Naive thymus-derived CD4-positive, alpha-beta T cell (primary cell): ENCODE measurements around the gene PFKFB1. TPM values are rescaled to one million over a fixed set of nuclear protein-coding genes. Genes with fewer than 3 reads are reported as not detected.

Source experiments
- ATAC-seq: fragments of 150-1000 bp; cut with Tn5 transposase; 2 replicates; pipeline ENCODE4 v1.10.0; 2021; ENCODE audit warnings: mild to moderate bottlenecking, moderate library complexity
- CTCF ChIA-PET: fragments of 350-600 bp; sonication (Branson Sonifier 250); formaldehyde crosslinking; loops from one replicate; lab custom pipeline; 2021; ENCODE audit warnings: antibody characterized with exemption; lab: Charles Lee
- POLR2A ChIA-PET: fragments of 350-600 bp; sonication (Branson Sonifier 250); formaldehyde crosslinking; loops from one replicate; lab custom pipeline; 2021; ENCODE audit warnings: antibody characterized with exemption, inconsistent platforms; lab: Charles Lee
- DNase-seq, 9 donors: peaks; one replicate each; pipeline versions ENCODE4 v3.0.0 to v3.0.0-alpha.2; 2020 to 2022; ENCODE audit warnings: mixed read lengths in 1 of 9
- H3K27ac ChIP-seq: one replicate; pipeline ENCODE4 v1.7.0; 2013; ENCODE audit warnings: mild to moderate bottlenecking, low read depth, low read length, moderate library complexity
- H3K27me3 ChIP-seq, 2 donors: one replicate each; pipeline ENCODE4 v1.7.0; 2013; ENCODE audit warnings: low read length in 2 of 2, mild to moderate bottlenecking in 2 of 2, moderate library complexity in 2 of 2; ENCODE audit not compliant: control insufficient read depth in 2 of 2, insufficient read depth in 2 of 2
- H3K36me3 ChIP-seq, 3 experiments: 1 replicate in 2 of 3; 2 replicates in 1 of 3; pipeline ENCODE4 v1.7.0; 2013; ENCODE audit warnings: low read length in 3 of 3, mild to moderate bottlenecking in 3 of 3, moderate library complexity in 1 of 3; ENCODE audit not compliant: insufficient read depth in 3 of 3, control insufficient read depth in 2 of 3
- H3K4me1 ChIP-seq, 2 donors: one replicate each; pipeline ENCODE4 v1.7.0; 2013; ENCODE audit warnings: low read length in 2 of 2, mild to moderate bottlenecking in 2 of 2, moderate library complexity in 1 of 2; ENCODE audit not compliant: control insufficient read depth in 2 of 2, insufficient read depth in 2 of 2
- H3K4me3 ChIP-seq: 2 replicates; pipeline ENCODE4 v1.7.0; 2013; ENCODE audit warnings: mild to moderate bottlenecking, low read length
- H3K9me3 ChIP-seq, 3 experiments: 1 replicate in 2 of 3; 2 replicates in 1 of 3; pipeline ENCODE4 v1.7.0; 2013; ENCODE audit warnings: low read length in 3 of 3; ENCODE audit not compliant: control insufficient read depth in 2 of 3
- H3K27ac Mint-ChIP-seq, 9 donors: one replicate each; pipeline ENCODE4 v1.8.0; 2020 to 2022; ENCODE audit warnings: mixed read lengths in 9 of 9, mild to moderate bottlenecking in 8 of 9, moderate library complexity in 5 of 9, inconsistent platforms in 2 of 9
- H3K27me3 Mint-ChIP-seq, 5 donors: one replicate each; pipeline ENCODE4 v1.8.0; 2021 to 2022; ENCODE audit warnings: mixed read lengths in 5 of 5, mild to moderate bottlenecking in 1 of 5
- H3K36me3 Mint-ChIP-seq, 5 donors: one replicate each; pipeline ENCODE4 v1.8.0; 2020 to 2022; ENCODE audit warnings: mixed read lengths in 5 of 5, mild to moderate bottlenecking in 3 of 5, inconsistent platforms in 1 of 5
- H3K4me1 Mint-ChIP-seq, 7 donors: one replicate each; pipeline ENCODE4 v1.8.0; 2020 to 2022; ENCODE audit warnings: mixed read lengths in 7 of 7, mild to moderate bottlenecking in 3 of 7, inconsistent platforms in 1 of 7
- H3K4me3 Mint-ChIP-seq, 10 donors: one replicate each; pipeline ENCODE4 v1.8.0; 2020 to 2022; ENCODE audit warnings: mild to moderate bottlenecking in 10 of 10, mixed read lengths in 10 of 10, moderate library complexity in 6 of 10, inconsistent platforms in 2 of 10
- H3K9me3 Mint-ChIP-seq, 11 donors: one replicate each; pipeline ENCODE4 v1.8.0; 2020 to 2022; ENCODE audit warnings: mixed read lengths in 11 of 11, mild to moderate bottlenecking in 4 of 11, inconsistent platforms in 1 of 11, moderate library complexity in 1 of 11
- intact Hi-C, 2 donors: fragments of 100-400 bp; cut with micrococcal nuclease; formaldehyde crosslinking; loops; one replicate each; pipeline ENCODE4 v1.15.1; 2023
- polyA plus RNA-seq, 2 donors: library from polyadenylated mRNA; unstranded; fragments of 300-500 nt; fragmentation: Illumina TruSeq; gene quantifications; one replicate each; pipeline ENCODE4 v1.2.3, GENCODE V29; 2021
- total RNA-seq, 6 experiments: library from RNA in 5 of 6; stranded (reverse) in 5 of 6; gene quantifications; 1 replicate in 5 of 6; 2 replicates in 1 of 6; pipeline ENCODE4 v1.2.3 and lab custom pipeline; 2021 to 2026

The PFKFB1 gene
- total and polyA plus RNA-seq, 7 experiments from 2014 or later: 0.26 to 1.00 (median 0.64) TPM; not detected in 1

DNA sequence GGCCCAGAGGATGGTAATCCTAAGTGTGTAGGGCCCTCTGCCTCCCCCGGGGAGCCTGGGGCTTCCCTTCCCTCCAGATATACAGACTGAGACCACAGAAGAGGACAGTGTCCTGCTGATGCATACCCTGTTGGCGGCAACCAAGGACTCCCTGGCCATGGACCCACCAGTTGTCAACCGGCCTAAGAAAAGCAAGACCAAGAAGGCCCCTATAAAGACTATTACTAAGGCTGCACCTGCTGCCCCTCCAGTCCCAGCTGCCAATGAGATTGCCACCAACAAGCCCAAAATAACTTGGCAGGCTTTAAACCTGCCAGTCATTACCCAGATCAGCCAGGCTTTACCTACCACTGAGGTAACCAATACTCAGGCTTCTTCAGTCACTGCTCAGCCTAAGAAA is 71.4 kb downstream of the PFKFB1 start:
- peak overlapping the region in 5 of 9 donors; percentile 36 to 89 (median 68) for H3K27ac Mint-ChIP-seq
- H3K36me3 Mint-ChIP-seq: no peaks in the 10 kb centered on the region
- intact Hi-C loops: loop anchor here (2.0 to 5.0 kb wide), 2 partner anchors 75 to 740 kb away; partner anchors contain the start of gene FAM120C (in 1 of the 2)
- H3K27me3 Mint-ChIP-seq: peaks cover 0 to 13% (median 0%) of the 10 kb centered on the region in 5 donors
- Histone ChIP-seq H3K4me3 (no peak overlapping the region), H3K9me3 (no peaks in the 10 kb centered on the region), H3K4me1 (peaks cover 0 to 9% of the 10 kb centered on the region in 2 donors), H3K27ac (no peak overlapping the region), H3K36me3 (no peaks in the 10 kb centered on the region), H3K27me3 (no peaks in the 10 kb centered on the region)
- ChIA-PET POLR2A (interaction anchor here (0.5 to 1.4 kb wide), 2 partner anchors 15 to 77 kb away, joined by 3 to 7 read pairs; partner anchors contain the start of gene APEX2), CTCF (no interaction called here)
- H3K4me1 Mint-ChIP-seq: peaks cover 11 to 23% (median 16%) of the 10 kb centered on the region in 7 donors
- H3K4me3 Mint-ChIP-seq: peak overlapping the region in 7 of 10 donors; percentile 79 to 95 (median 92)
- peaks cover 0 to 2% (median 0%) of the 10 kb centered on the region in 11 donors for H3K9me3 Mint-ChIP-seq
- DNase-seq (no peak), ATAC-seq (no peak)

DNA sequence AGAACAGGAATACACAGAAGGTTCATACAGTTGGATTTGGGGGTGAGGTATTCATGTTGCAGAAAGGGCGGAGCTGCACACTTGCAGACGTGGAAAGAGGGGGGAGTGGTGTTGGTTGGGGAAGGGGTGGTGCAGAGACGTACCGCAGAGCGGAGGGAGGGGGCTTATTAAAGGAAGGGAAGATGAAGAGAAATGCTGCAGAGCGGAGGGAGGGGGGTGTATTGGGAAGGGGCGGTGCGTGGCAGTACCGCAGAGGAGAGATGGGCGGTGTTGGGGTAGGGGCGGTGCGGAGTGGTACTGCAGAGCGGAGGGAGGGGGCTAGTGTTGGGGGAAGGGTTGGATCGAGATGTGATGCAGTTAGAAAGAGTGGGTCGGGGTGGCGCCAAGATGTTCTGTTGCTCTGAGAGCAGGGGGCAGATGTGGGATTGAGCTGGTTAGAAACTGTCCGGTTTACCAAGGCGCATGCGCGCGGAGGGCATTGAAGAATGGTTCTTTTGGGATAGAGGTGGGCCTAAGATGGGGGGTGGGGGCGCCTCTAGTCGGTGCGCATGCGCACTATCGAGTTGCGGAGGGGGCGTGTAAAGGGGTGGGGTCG is 72.5 kb downstream of the PFKFB1 start:
- H3K27me3 Mint-ChIP-seq: peaks cover 0 to 13% (median 0%) of the 10 kb centered on the region in 5 donors
- ChIA-PET CTCF (no interaction called here), POLR2A (interaction anchor here (0.8 to 1.4 kb wide), 2 partner anchors 78 to 239 kb away, joined by 3 to 7 read pairs; partner anchors contain the start of gene APEX2)
- H3K4me3 ChIP-seq: peak overlapping the region; percentile 71
- DNase-seq (peak; percentile 18 to 61 (median 34)), ATAC-seq (peak; percentile 85)
- peaks cover 0 to 2% (median 0%) of the 10 kb centered on the region in 11 donors for H3K9me3 Mint-ChIP-seq
- intact Hi-C loops: loop anchor here (1.0 to 5.0 kb wide), 4 partner anchors 43 to 739 kb away; partner anchors contain the start of genes APEX2 (in 1 of the 2) and FAM120C (in 1 of the 2)
- H3K27ac Mint-ChIP-seq: peak overlapping the region; percentile 12 to 94 (median 84)
- no peaks in the 10 kb centered on the region for H3K36me3 Mint-ChIP-seq
- H3K4me1 Mint-ChIP-seq: peaks cover 11 to 23% (median 16%) of the 10 kb centered on the region in 7 donors
- no peaks in the 10 kb centered on the region for H3K9me3 ChIP-seq
- H3K36me3 ChIP-seq: no peaks in the 10 kb centered on the region
- peak overlapping the region; percentile 79 to 96 (median 92) for H3K4me3 Mint-ChIP-seq
- H3K4me1 ChIP-seq: peaks cover 0 to 9% of the 10 kb centered on the region in 2 donors
- H3K27me3 ChIP-seq: no peaks in the 10 kb centered on the region
- peak overlapping the region; percentile 42 for H3K27ac ChIP-seq

DNA sequence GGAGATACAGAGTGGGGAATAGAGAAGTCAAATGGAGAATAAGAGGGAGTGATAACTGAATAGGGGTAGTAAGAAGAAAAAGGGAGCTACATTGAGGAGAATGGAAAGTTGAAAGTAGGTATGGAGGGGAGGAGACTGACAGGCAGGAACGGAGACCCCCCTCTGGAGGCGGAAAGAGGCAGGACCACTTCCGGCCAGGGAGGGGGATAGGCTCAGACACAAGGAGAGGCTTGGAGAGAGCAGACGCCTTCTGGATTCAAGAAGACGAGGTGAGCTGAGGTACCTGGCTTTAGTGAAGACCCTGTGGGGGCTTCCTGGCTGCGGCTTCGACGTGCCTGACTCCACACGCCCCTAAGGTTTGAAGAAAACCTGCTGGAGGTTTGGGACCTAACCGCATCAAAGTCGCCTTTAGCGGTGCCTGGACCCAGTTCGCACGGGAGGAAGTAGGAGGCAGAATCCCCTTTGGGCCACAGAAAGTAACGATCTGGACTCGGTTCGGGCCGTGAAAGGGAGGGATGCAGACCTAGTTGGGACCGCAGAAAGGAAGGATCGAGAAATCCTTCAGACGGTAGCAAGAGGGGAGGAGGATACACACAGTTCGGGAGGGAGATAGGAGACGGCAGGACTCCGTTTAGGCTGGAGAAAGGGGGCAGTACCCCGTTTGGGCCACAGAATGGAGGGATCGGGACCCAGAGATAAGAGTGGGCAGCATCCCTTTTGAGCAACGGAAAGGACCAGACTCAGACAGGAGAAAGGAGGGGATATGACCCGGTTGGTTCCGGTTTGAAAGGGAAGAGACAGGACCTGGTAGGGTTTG is 73.2 kb downstream of the PFKFB1 start, which contains the start of gene TRO:
Gene TRO (plus strand): TSS at position 215 of the 817 bp plus-strand sequence. CDS start 1,423 bp downstream, outside the sequence.
- intact Hi-C loops: loop anchor here (1.0 to 5.0 kb wide), 3 partner anchors 44 to 79 kb away; partner anchors contain the start of gene APEX2 (in 1 of the 2)
- Histone ChIP-seq H3K27ac (peak within 1 kb of the TSS; percentile 42), H3K36me3 (no peaks in the 10 kb centered on the region), H3K27me3 (no peaks in the 10 kb centered on the region), H3K4me1 (peaks cover 0 to 9% of the 10 kb centered on the region in 2 donors), H3K4me3 (peak within 1 kb of the TSS; percentile 71), H3K9me3 (no peaks in the 10 kb centered on the region)
- Mint-ChIP-seq H3K4me3 (peak within 1 kb of the TSS; percentile 79 to 96 (median 92)), H3K27ac (peak within 1 kb of the TSS; percentile 12 to 94 (median 84)), H3K36me3 (no peaks in the 10 kb centered on the region), H3K9me3 (no peaks in the 10 kb centered on the region), H3K27me3 (peaks cover 0 to 13% (median 0%) of the 10 kb centered on the region in 5 donors), H3K4me1 (peaks cover 11 to 23% (median 16%) of the 10 kb centered on the region in 7 donors)
- ATAC-seq (peak; percentile 15), DNase-seq (peak in 1 of 9 donors; percentile 3)
- ChIA-PET POLR2A (interaction anchor here (0.8 kb wide), 1 partner anchor 240 kb away, joined by 3 read pairs; no protein-coding TSS in a partner anchor), CTCF (no interaction called here)

DNA sequence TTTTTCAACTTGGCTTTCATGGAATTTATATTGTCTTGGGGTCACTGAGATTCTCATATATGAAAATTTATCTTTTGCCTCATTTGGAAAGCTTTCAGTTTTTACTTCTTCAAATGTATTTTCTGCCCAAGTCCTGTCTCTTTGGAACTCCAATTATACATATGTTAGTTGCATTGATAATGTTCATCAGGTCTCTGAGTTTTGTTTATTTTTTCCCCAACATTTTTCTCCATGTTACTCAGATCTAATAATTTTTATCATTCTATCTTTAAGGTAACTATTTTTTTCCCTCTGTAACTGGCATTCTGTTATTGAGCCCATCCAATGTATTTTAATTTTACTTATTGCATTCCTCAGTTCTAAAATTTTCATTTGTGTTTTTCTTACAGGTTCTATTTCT is 84.0 kb downstream of the PFKFB1 start:
- intact Hi-C loops: no loop called here
- H3K27ac Mint-ChIP-seq: no peak overlapping the region
- H3K27ac ChIP-seq: no peak overlapping the region
- H3K4me3 Mint-ChIP-seq: no peak overlapping the region
- no peaks in the 10 kb centered on the region for H3K9me3 ChIP-seq
- ATAC-seq: no peak
- H3K27me3 ChIP-seq: no peaks in the 10 kb centered on the region
- no peaks in the 10 kb centered on the region for H3K27me3 Mint-ChIP-seq
- CTCF ChIA-PET: no interaction called here
- H3K4me1 ChIP-seq: no peaks in the 10 kb centered on the region
- no peaks in the 10 kb centered on the region for H3K4me1 Mint-ChIP-seq
- peaks cover 0 to 19% (median 5%) of the 10 kb centered on the region in 11 donors for H3K9me3 Mint-ChIP-seq
- DNase-seq: no peak
- POLR2A ChIA-PET: no interaction called here
- H3K36me3 Mint-ChIP-seq: peaks cover 0 to 7% (median 0%) of the 10 kb centered on the region in 5 donors
- no peaks in the 10 kb centered on the region for H3K36me3 ChIP-seq
- no peak overlapping the region for H3K4me3 ChIP-seq

DNA sequence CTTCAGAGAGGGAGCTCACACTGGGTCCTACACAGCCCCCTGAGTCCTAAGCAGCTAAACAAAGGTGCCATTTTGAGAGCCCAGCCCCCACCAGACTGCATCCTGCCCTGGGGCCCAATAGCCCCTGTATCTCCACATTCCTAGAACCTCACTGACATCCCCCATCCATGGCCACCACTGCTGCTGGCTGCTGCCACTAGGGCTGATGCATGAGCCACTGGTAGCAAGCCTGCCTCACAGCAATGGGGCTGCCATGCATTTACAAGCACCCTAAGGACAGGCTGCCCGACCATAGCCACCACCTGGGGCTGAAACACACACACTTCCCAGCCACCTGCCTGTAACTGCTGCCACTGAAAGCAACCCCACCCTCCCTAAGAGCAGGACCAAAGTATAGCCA is 99.8 kb downstream of the PFKFB1 start:
- Histone ChIP-seq H3K27me3 (no peaks in the 10 kb centered on the region), H3K27ac (no peak overlapping the region), H3K4me1 (no peaks in the 10 kb centered on the region), H3K4me3 (no peak overlapping the region), H3K9me3 (no peaks in the 10 kb centered on the region), H3K36me3 (no peaks in the 10 kb centered on the region)
- peaks cover 0 to 9% (median 0%) of the 10 kb centered on the region in 5 donors for H3K27me3 Mint-ChIP-seq
- H3K4me3 Mint-ChIP-seq: no peak overlapping the region
- CTCF ChIA-PET: interaction anchor here (3.8 kb wide), 1 partner anchor 163 kb away, joined by 26 read pairs; no protein-coding TSS in a partner anchor
- DNase-seq (no peak), ATAC-seq (no peak)
- H3K36me3 Mint-ChIP-seq: no peaks in the 10 kb centered on the region
- POLR2A ChIA-PET: no interaction called here
- peaks cover 0 to 1% (median 0%) of the 10 kb centered on the region in 7 donors for H3K4me1 Mint-ChIP-seq
- intact Hi-C loops: loop anchor here in 1 of 2 donors (5.0 kb wide), 3 partner anchors 73 to 1833 kb away; partner anchors contain the start of genes NBDY and RRAGB
- H3K9me3 Mint-ChIP-seq: peaks cover 0 to 22% (median 2%) of the 10 kb centered on the region in 11 donors
- H3K27ac Mint-ChIP-seq: no peak overlapping the region

DNA sequence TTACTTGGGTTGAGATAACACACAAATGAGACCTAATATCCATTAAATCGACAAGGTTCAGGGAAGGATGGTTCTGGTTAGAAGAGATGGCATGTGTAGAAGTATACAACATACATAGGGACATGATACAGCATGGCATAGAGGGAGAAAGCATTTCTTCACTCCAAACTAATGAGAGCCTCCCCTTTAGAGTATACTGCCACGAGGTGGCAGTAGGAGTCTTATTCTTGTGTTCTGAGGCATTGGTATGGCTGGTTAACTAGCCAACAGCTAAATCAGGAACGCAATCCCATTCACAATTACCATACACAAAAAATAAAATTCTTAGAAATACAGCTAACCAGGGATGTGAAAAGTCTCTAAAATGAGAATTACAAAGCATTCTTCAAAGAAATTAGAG is 102.4 kb downstream of the PFKFB1 start:
- Histone ChIP-seq H3K27ac (no peak overlapping the region), H3K9me3 (no peaks in the 10 kb centered on the region), H3K36me3 (no peaks in the 10 kb centered on the region), H3K4me3 (no peak overlapping the region), H3K4me1 (no peaks in the 10 kb centered on the region), H3K27me3 (no peaks in the 10 kb centered on the region)
- CTCF ChIA-PET: interaction anchor here (0.6 to 3.8 kb wide), 6 partner anchors 108 to 1263 kb away, joined by 3 to 26 read pairs (median 3); partner anchors contain the start of gene APEX2
- Mint-ChIP-seq H3K36me3 (no peaks in the 10 kb centered on the region), H3K9me3 (peaks cover 0 to 20% (median 2%) of the 10 kb centered on the region in 11 donors), H3K4me1 (peaks cover 0 to 1% (median 0%) of the 10 kb centered on the region in 7 donors), H3K27me3 (peaks cover 0 to 9% (median 4%) of the 10 kb centered on the region in 5 donors), H3K27ac (no peak overlapping the region), H3K4me3 (no peak overlapping the region)
- ATAC-seq (peak; percentile 60), DNase-seq (peak in 7 of 9 donors; percentile 11 to 54 (median 40))
- POLR2A ChIA-PET: interaction anchor here (0.6 to 1.8 kb wide), 5 partner anchors 109 to 1017 kb away, joined by 3 to 5 read pairs (median 4); partner anchors contain the start of gene APEX2
- intact Hi-C loops: loop anchor here (1.0 to 5.0 kb wide), 6 partner anchors 76 to 1836 kb away; partner anchors contain the start of genes NBDY (in 1 of the 2) and RRAGB (in 1 of the 2)
